GM12892 (cell line): ENCODE measurements around the gene RTF2.

ENCODE experiments used
- POLR2A ChIP-seq: IDR thresholded peaks from 2 replicates; pipeline ENCODE4 v1.6.1; 2011; ENCODE audit warnings: low read depth, low read length, control low read depth
- POLR2AphosphoS5 ChIP-seq: IDR thresholded peaks from 2 replicates; pipeline ENCODE4 v1.6.1; 2011; ENCODE audit warnings: low read depth, low read length, control low read depth
- TAF1 ChIP-seq: IDR thresholded peaks from 2 replicates; pipeline ENCODE4 v1.6.1; 2011; ENCODE audit warnings: low read depth, mild to moderate bottlenecking, control low read depth, low read length, borderline replicate concordance

- no peak for TF ChIP-seq POLR2A
- no peak for TF ChIP-seq TAF1
- no peak for TF ChIP-seq POLR2AphosphoS5
These were observed 86.4 kb downstream of the RTF2 start for GRCh38 chr20:56554869-56555268.
